DOHH2 (cell line): Measurements from ENCODE around the gene IFT74.

Experiments used
- CTCF ChIP-seq: fragments of 200-600 bp; sonication (generic); IDR thresholded peaks from one replicate; pipeline ENCODE4 v1.5.1; 2014; ENCODE audit warnings: antibody characterized with exemption, mild to moderate bottlenecking, low read depth, low read length; ENCODE audit not compliant: poor library complexity, severe bottlenecking
- EZH2phosphoT487 ChIP-seq: fragments of 200-600 bp; sonication (generic); IDR thresholded peaks from 2 replicates; pipeline ENCODE4 v1.6.1; 2017; ENCODE audit warnings: borderline replicate concordance, mild to moderate bottlenecking, antibody characterized with exemption, low read length, moderate library complexity, mixed read lengths

DNA sequence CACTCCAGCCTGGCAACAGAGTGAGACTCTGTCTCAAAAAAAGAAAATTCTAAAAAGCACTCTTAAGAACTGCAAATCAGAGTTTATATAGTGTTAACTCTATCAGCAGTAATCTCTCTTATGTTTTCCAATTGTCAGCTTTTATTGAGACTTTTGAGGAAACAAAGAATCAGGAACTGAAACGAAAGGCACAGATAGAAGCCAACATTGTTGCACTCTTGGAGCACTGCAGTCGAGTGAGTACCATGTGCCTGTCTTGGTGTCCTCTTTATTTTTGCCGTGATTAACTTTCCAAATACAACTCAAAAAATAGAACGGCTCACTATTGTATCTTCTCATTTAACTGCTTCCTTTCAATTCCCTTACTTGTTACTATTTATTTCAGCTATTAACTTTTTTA, 90.9 kb downstream of the IFT74 start:
- no peak for TF ChIP-seq CTCF
- TF ChIP-seq EZH2phosphoT487, result no peak
